Aorta (tissue), 5 donors: Measurements from ENCODE around the gene A1CF. TPM values are rescaled to one million over a fixed set of nuclear protein-coding genes. Genes with fewer than 3 reads are reported as not detected.
"Not testable (repeated sequence)": the region's sequence is repeated elsewhere in the genome, so short reads cannot be mapped to it uniquely, and the experiment has no call there.

Experiments
- ATAC-seq: fragments of 200-7000 bp; cut with Tn5 transposase; one replicate; pipeline ENCODE4 v1.9.1; 2022; ENCODE audit warnings: moderate library complexity; ENCODE audit not compliant: low FRiP score
- DNase-seq, 2 donors: peaks; one replicate each; pipeline ENCODE4 v3.0.0-alpha.2; 2020
- H3K27ac ChIP-seq, 2 donors: one replicate each; pipeline ENCODE4 v1.5.1; 2013; ENCODE audit warnings: low read length in 2 of 2, mild to moderate bottlenecking in 2 of 2, moderate library complexity in 2 of 2, control low read depth in 1 of 2, inconsistent platforms in 1 of 2, low read depth in 1 of 2
- H3K27me3 ChIP-seq, 2 donors: one replicate each; pipeline ENCODE4 v1.6.1; 2013; ENCODE audit warnings: control low read depth in 1 of 2, low read length in 1 of 2, mild to moderate bottlenecking in 1 of 2, moderate library complexity in 1 of 2; ENCODE audit not compliant: insufficient read depth in 2 of 2, control insufficient read depth in 1 of 2
- H3K36me3 ChIP-seq, 2 donors: one replicate each; pipeline ENCODE4 v1.6.1; 2013; ENCODE audit warnings: control low read depth in 1 of 2, low read length in 1 of 2, mild to moderate bottlenecking in 1 of 2; ENCODE audit not compliant: insufficient read depth in 2 of 2, control insufficient read depth in 1 of 2
- H3K4me1 ChIP-seq, 2 donors: one replicate each; pipeline ENCODE4 v1.6.1; 2013; ENCODE audit warnings: low read length in 2 of 2, control low read depth in 1 of 2, mild to moderate bottlenecking in 1 of 2, moderate library complexity in 1 of 2; ENCODE audit not compliant: insufficient read depth in 2 of 2, control insufficient read depth in 1 of 2
- H3K4me3 ChIP-seq, 2 donors: one replicate each; pipeline ENCODE4 v1.5.1; 2013; ENCODE audit warnings: low read length in 2 of 2, control low read depth in 1 of 2, mild to moderate bottlenecking in 1 of 2
- H3K9me3 ChIP-seq: one replicate; pipeline ENCODE4 v1.6.1; 2013; ENCODE audit warnings: mild to moderate bottlenecking, low read length; ENCODE audit not compliant: control insufficient read depth
- WGBS, 2 donors: extraction: QIAGEN DNeasy Blood & Tissue Kit; methylation state at CpG; one replicate each; pipeline ENCODE4 v1.1.7; 2013; 5-methylcytosine and 5-hydroxymethylcytosine counted together
- intact Hi-C, 2 donors: fragments of 100-400 bp; cut with DNase I; formaldehyde crosslinking; loops; one replicate each; pipeline versions ENCODE4 v1.14.2 to v1.15.0; 2022
- polyA plus RNA-seq, 2 donors: library from polyadenylated mRNA; stranded (reverse); fragments of 200-250 nt; gene quantifications; one replicate each; pipeline ENCODE4 v1.2.3, GENCODE V29; 2013
- total RNA-seq, 2 donors: library from RNA; stranded (reverse); fragmentation: NEBNext Ultra II Directional; extraction: Animal tissue kit (Norgen Biotek cat#: 25700); gene quantifications; one replicate each; pipeline ENCODE4 v1.2.1, GENCODE V29; 2021
- donor health status: healthy with polysubstance abuse.
- donor health status: Bipolar disorder and iron deficiency.
- donor health status: DM: no; HTN: no; CAD: no.
- donor health status: DM: no; HTN: no; CAD: no.
- donor health status: DM: yes; HTN: yes; CAD: no.

The A1CF gene
- total and polyA plus RNA-seq, 4 donors, result 4.8 TPM; not detected in 3

GRCh38 chr10:50787962-50788361 is 97.5 kb downstream of the A1CF start:
- H3K4me1 ChIP-seq, H3K27ac ChIP-seq, H3K4me3 ChIP-seq, H3K36me3 ChIP-seq, H3K9me3 ChIP-seq, H3K27me3 ChIP-seq, DNase-seq, ATAC-seq, intact Hi-C loops: not testable (repeated sequence)
- WGBS, 2 donors, result 48 to 64% methylated on average over 5 of the region's 5 CpGs

- DNase-seq, H3K27me3 ChIP-seq, ATAC-seq, H3K4me1 ChIP-seq, H3K4me3 ChIP-seq, H3K27ac ChIP-seq, H3K36me3 ChIP-seq, H3K9me3 ChIP-seq, intact Hi-C loops: not testable (repeated sequence)
Observed at GRCh38 chr10:50782017-50782416, 103.4 kb downstream of the A1CF start.

DNA sequence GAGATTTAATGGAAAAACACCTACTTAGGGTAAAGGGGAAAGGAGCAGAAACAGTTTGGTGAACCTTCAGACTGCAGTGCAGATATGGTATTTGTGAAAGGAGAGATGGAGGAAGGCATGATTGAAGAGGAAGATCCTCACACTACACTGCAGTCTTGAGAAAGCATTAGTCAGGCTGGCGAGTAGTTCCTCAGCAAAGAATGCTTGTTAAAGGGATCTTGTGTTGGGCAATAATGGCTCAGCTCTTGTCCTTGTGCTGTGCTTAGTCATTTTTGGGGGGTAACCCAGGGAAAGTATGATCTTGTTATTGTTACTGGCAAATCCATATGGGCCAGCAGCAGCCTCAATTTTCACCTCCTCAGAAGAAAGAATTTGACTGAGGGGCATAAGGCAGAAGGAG is 105.4 kb downstream of the A1CF start:
- H3K36me3 ChIP-seq, DNase-seq, H3K4me3 ChIP-seq, ATAC-seq, H3K9me3 ChIP-seq, H3K4me1 ChIP-seq, H3K27ac ChIP-seq, H3K27me3 ChIP-seq, intact Hi-C loops: not testable (repeated sequence)
- WGBS, 2 donors, result 77% methylated on average over 1 of the region's 1 CpG

DNA sequence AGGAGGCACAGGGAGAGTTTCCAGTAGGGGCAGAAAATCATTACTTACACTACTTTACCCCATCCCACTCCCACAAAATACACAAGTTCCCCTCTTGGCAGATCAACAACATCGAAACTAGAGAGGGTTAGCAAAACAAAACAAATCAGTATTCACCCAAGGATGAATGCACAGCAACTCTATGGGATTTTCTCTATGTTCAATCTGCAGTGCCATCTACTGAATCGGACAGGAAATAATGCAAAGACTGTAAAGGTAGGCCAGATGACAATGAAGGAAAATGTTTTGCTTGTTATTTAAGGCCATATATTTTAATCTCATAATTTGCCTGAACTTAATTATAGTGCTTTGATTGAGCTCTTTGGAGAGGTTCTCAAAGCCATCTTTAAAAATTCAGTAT is 110.6 kb downstream of the A1CF start:
- H3K27ac ChIP-seq, ATAC-seq, H3K36me3 ChIP-seq, H3K4me1 ChIP-seq, intact Hi-C loops, H3K27me3 ChIP-seq, DNase-seq, H3K9me3 ChIP-seq, H3K4me3 ChIP-seq: not testable (repeated sequence)
- 49 to 50% methylated on average over 2 of the region's 2 CpGs for WGBS, 2 donors

- H3K27ac ChIP-seq, H3K27me3 ChIP-seq, H3K4me1 ChIP-seq, H3K4me3 ChIP-seq, H3K9me3 ChIP-seq, ATAC-seq, H3K36me3 ChIP-seq, DNase-seq, intact Hi-C loops: not testable (repeated sequence)
- WGBS, 2 donors, result 88 to 91% methylated on average over 3 of the region's 3 CpGs
Observed at GRCh38 chr10:50772042-50772441, 113.4 kb downstream of the A1CF start.

- ATAC-seq, intact Hi-C loops: not testable (repeated sequence)
- 86 to 88% methylated on average over 4 to 5 of the region's 5 CpGs for WGBS, 2 donors
Observed at GRCh38 chr10:50766774-50767513, 118.5 kb downstream of the A1CF start.

More at GRCh38 chr10:50766774-50767513, 118.5 kb downstream of the A1CF start:
- not testable (repeated sequence) for H3K27ac ChIP-seq, H3K4me1 ChIP-seq, H3K36me3 ChIP-seq, H3K27me3 ChIP-seq, H3K4me3 ChIP-seq, DNase-seq, H3K9me3 ChIP-seq

Other genes starting within 250 kb of the A1CF start
- 1 to 10 TPM; 2.0 to 2.9 TPM for gene ASAH2B, start 145.7 kb downstream of the A1CF start, total RNA-seq
- 1 to 10 TPM; 1.5 to 2.6 TPM for gene ASAH2B, start 145.7 kb downstream of the A1CF start, polyA plus RNA-seq
- gene PRKG1, start 188.9 kb upstream of the A1CF start, total RNA-seq, result 100 to 1,000 TPM; 153 to 199 TPM
- gene PRKG1, start 188.9 kb upstream of the A1CF start, polyA plus RNA-seq, result 10 to 100 TPM; 26.2 to 35.7 TPM